ENCODE measurements around the gene OR4D9. TPM values are rescaled to one million over a fixed set of nuclear protein-coding genes. Genes with fewer than 3 reads are reported as not detected.

The OR4D9 gene
- total and polyA plus RNA-seq, 2 donors (not counting 1 experiment from before 2014, with no cell fraction given) = not detected

DNA sequence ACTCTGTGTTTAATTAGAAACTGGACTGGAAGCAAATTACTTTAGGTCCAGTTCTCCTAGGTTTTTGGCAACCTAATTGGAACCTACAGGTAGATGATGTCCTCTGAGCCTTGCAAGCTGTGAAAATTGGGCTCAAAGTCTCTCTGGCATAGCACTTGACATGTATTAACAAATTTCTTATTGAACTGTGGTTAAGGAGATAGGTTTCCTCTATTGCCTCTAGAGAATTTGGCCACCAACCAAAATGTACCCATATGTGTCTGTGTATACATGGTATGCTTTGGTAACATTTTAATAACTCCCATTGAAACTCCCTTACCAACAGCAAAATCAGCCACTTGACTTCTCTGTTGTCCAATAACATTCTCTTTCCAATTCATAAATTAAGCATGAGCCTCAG lies 38.3 kb upstream of the OR4D9 start, which contains the start of gene OR4D10:
Gene OR4D10, plus strand, starts transcription at position 301 of the 400 bp plus-strand sequence. CDS start 4,115 bp downstream, outside the sequence.
- Histone ChIP-seq H2AFZ (ENCODE audit: insufficient read depth, low read depth, low read length, poor library complexity, severe bottlenecking) (no peak within 1 kb of the TSS), H3K36me3 (replicated peaks in 1 of 2; ENCODE audit: control extremely low read depth in 1 of 2, control insufficient read depth in 1 of 2, extremely low read depth in 1 of 2, insufficient read depth in 2 of 2, low read length in 1 of 2) (no peaks in the 10 kb centered on the region), H3K4me2 (replicated peaks; ENCODE audit: low read depth, low read length, poor library complexity, severe bottlenecking) (no peak within 1 kb of the TSS), H3K9me3 (ENCODE audit: control extremely low read depth in 1 of 3, control insufficient read depth in 2 of 3, insufficient read depth in 1 of 3, low read length in 2 of 3) (no peaks in the 10 kb centered on the region), H3K27ac (ENCODE audit: low read length in 2 of 2) (no peak within 1 kb of the TSS), H3K4me3 (ENCODE audit: control extremely low read depth in 1 of 5, extremely low read depth in 1 of 5, insufficient read depth in 1 of 5, low read depth in 2 of 5, low read length in 4 of 5) (no peak within 1 kb of the TSS), H3K9ac (ENCODE audit: low read length) (no peak within 1 kb of the TSS), H3K4me1 (ENCODE audit: control insufficient read depth in 2 of 2, insufficient read depth in 2 of 2, low read length in 2 of 2) (peaks cover 4 to 5% of the 10 kb centered on the region in 2 donors), H3K27me3 (replicated peaks in 1 of 4; ENCODE audit: control extremely low read depth in 1 of 4, control insufficient read depth in 3 of 4, insufficient read depth in 4 of 4, low read length in 3 of 4) (no peaks in the 10 kb centered on the region), H3K79me2 (ENCODE audit: control insufficient read depth, insufficient read depth, low read length) (no peaks in the 10 kb centered on the region), H4K20me1 (ENCODE audit: control insufficient read depth, insufficient read depth, low read length, poor library complexity, severe bottlenecking) (no peaks in the 10 kb centered on the region)
- intact Hi-C loops (cut with micrococcal nuclease) = no loop called here
- Mint-ChIP-seq H3K9me3 (ENCODE audit: insufficient read depth) (no peaks in the 10 kb centered on the region), H3K4me1 (peaks cover 10% of the 10 kb centered on the region), H3K27me3 (peaks cover 20% of the 10 kb centered on the region), H3K4me3 (no peak within 1 kb of the TSS), H3K27ac (no peak within 1 kb of the TSS)
- TF ChIP-seq EZH2 (IDR thresholded peaks at IDR 0.05; ENCODE audit: borderline replicate concordance, insufficient read depth, low read depth, low read length, poor library complexity, severe bottlenecking) = no peak
- TF ChIP-seq, protein P1, sequence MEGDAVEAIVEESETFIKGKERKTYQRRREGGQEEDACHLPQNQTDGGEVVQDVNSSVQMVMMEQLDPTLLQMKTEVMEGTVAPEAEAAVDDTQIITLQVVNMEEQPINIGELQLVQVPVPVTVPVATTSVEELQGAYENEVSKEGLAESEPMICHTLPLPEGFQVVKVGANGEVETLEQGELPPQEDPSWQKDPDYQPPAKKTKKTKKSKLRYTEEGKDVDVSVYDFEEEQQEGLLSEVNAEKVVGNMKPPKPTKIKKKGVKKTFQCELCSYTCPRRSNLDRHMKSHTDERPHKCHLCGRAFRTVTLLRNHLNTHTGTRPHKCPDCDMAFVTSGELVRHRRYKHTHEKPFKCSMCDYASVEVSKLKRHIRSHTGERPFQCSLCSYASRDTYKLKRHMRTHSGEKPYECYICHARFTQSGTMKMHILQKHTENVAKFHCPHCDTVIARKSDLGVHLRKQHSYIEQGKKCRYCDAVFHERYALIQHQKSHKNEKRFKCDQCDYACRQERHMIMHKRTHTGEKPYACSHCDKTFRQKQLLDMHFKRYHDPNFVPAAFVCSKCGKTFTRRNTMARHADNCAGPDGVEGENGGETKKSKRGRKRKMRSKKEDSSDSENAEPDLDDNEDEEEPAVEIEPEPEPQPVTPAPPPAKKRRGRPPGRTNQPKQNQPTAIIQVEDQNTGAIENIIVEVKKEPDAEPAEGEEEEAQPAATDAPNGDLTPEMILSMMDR (IDR thresholded peaks at IDR 0.05) = no peak
- no peak for ATAC-seq (ENCODE audit: low read depth)
- ChIA-PET CTCF (no interaction called here), POLR2A (no interaction called here)
- DNase-seq = no peak

DNA sequence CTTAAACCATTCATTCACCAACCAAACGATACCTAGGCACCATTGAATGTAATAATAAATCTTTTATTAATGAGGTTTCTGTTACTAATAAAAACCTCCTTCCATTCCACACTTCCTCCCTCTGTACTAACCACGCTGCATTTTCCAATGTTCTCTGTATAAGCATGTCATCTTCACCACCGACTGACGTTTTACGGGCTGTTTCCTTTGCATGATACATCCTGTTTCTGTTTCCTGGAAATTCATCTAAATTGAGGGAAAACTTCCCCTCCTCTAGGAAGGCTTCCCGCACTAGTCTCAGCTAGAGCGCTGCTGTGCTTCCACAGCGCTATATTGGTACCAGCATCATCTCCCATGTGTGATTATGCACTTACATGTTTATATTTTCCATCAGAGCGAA lies 36.2 kb upstream of the OR4D9 start:
- WGBS (ENCODE audit: insufficient coverage) = 42% methylated on average over 3 of the region's 9 CpGs
- H3K27ac Mint-ChIP-seq = no peak overlapping the region
- no peak overlapping the region for H2AFZ ChIP-seq (ENCODE audit: insufficient read depth, low read depth, low read length, poor library complexity, severe bottlenecking)
- ATAC-seq (ENCODE audit: low read depth) (no peak), DNase-seq (no peak)
- no peak overlapping the region for H3K9ac ChIP-seq (ENCODE audit: low read length)
- no peaks in the 10 kb centered on the region for H4K20me1 ChIP-seq (ENCODE audit: control insufficient read depth, insufficient read depth, low read length, poor library complexity, severe bottlenecking)
- CTCF ChIA-PET = no interaction called here
- no peak overlapping the region for H3K4me2 ChIP-seq (replicated peaks; ENCODE audit: low read depth, low read length, poor library complexity, severe bottlenecking)
- peaks cover 10% of the 10 kb centered on the region for H3K4me1 Mint-ChIP-seq
- H3K36me3 ChIP-seq (replicated peaks in 1 of 2; ENCODE audit: control extremely low read depth in 1 of 2, control insufficient read depth in 1 of 2, extremely low read depth in 1 of 2, insufficient read depth in 2 of 2, low read length in 1 of 2) = no peaks in the 10 kb centered on the region
- H3K4me3 ChIP-seq (ENCODE audit: control extremely low read depth in 1 of 5, extremely low read depth in 1 of 5, insufficient read depth in 1 of 5, low read depth in 2 of 5, low read length in 4 of 5) = no peak overlapping the region
- no peak overlapping the region for H3K4me3 Mint-ChIP-seq
- H3K27me3 ChIP-seq (replicated peaks in 1 of 4; ENCODE audit: control extremely low read depth in 1 of 4, control insufficient read depth in 3 of 4, insufficient read depth in 4 of 4, low read length in 3 of 4) = no peaks in the 10 kb centered on the region
- no peaks in the 10 kb centered on the region for H3K9me3 ChIP-seq (ENCODE audit: control extremely low read depth in 1 of 3, control insufficient read depth in 2 of 3, insufficient read depth in 1 of 3, low read length in 2 of 3)
- peaks cover 17% of the 10 kb centered on the region for H3K27me3 Mint-ChIP-seq
- H3K4me1 ChIP-seq (ENCODE audit: control insufficient read depth in 2 of 2, insufficient read depth in 2 of 2, low read length in 2 of 2) = peaks cover 4 to 5% of the 10 kb centered on the region in 2 donors
- H3K27ac ChIP-seq (ENCODE audit: low read length in 2 of 2) = no peak overlapping the region
- POLR2A ChIA-PET = no interaction called here
- no peak for TF ChIP-seq EZH2 (IDR thresholded peaks at IDR 0.05; ENCODE audit: borderline replicate concordance, insufficient read depth, low read depth, low read length, poor library complexity, severe bottlenecking)
- no peaks in the 10 kb centered on the region for H3K79me2 ChIP-seq (ENCODE audit: control insufficient read depth, insufficient read depth, low read length)
- intact Hi-C loops (cut with micrococcal nuclease) = no loop called here
- H3K9me3 Mint-ChIP-seq (ENCODE audit: insufficient read depth) = no peaks in the 10 kb centered on the region

Data from B cell (primary cell).